ENCODE results near the gene DGKH. TPM values are rescaled to one million over a fixed set of nuclear protein-coding genes. Genes with fewer than 3 reads are reported as not detected.

Gene DGKH
- total and polyA plus RNA-seq, 2 of the 13 experiments (the other 11 are each of a cell fraction or from before 2014, with no cell fraction given), result 0.01 to 0.13 TPM

- 77% methylated on average over 5 of the region's 5 CpGs for WGBS (ENCODE audit: low lambda C conversion rate)
- no peak for DNase-seq (ENCODE audit: low spot score)
- Histone ChIP-seq H4K20me1 (ENCODE audit: insufficient read depth, low read length) (no peaks in the 10 kb centered on the region), H3K4me3 (replicated peaks in 1 of 3; ENCODE audit: insufficient read depth in 1 of 3, low read depth in 2 of 3, low read length in 3 of 3) (no peak overlapping the region), H3K79me2 (ENCODE audit: insufficient read depth, low read length) (no peaks in the 10 kb centered on the region), H3K27ac (ENCODE audit: extremely low read length, insufficient read depth, low read length) (no peak overlapping the region), H3K9ac (ENCODE audit: insufficient read depth, low read depth, low read length) (no peak overlapping the region), H3K4me1 (ENCODE audit: insufficient read depth, low read length) (no peaks in the 10 kb centered on the region), H2AFZ (ENCODE audit: low read length) (no peak overlapping the region), H3K9me3 (ENCODE audit: low read length) (no peaks in the 10 kb centered on the region), H3K4me2 (ENCODE audit: low read depth, low read length) (no peak overlapping the region), H3K27me3 (ENCODE audit: control insufficient read depth in 1 of 2, insufficient read depth in 2 of 2, low read length in 2 of 2) (no peaks in the 10 kb centered on the region; a peak in 2 of 5 replicates), H3K36me3 (replicated peaks in 1 of 2; ENCODE audit: control insufficient read depth in 1 of 2, insufficient read depth in 2 of 2, low read length in 2 of 2) (no peaks in the 10 kb centered on the region)
- intact Hi-C loops (cut with micrococcal nuclease; ENCODE audit: unreplicated experiment) (no loop called here), in situ Hi-C loops (cut with HindIII; ENCODE audit: extremely low pct_ligation_motif_present, low pct_unique_long_range_greater_than_20kb) (loop anchor here (25.0 kb wide), 1 partner anchor 691 kb away; no protein-coding TSS in a partner anchor)
- ATAC-seq, result no peak
- no TSS peak for BruUV-seq (replicated peaks)
- CTCF ChIA-PET (ENCODE audit: low intra/inter-chr PET ratio, low total read pairs), result no interaction called here
- FAIRE-seq, result no peak
- POLR2A ChIA-PET, result no interaction called here
- no peak for TF ChIP-seq ARID5B (CRISPR knock-in tag; IDR thresholded peaks at IDR 0.05)
- TF ChIP-seq TBX3 (IDR thresholded peaks at IDR 0.05; ENCODE audit: borderline replicate concordance), result no peak
- no peak for TF ChIP-seq GLI4 (CRISPR knock-in tag; IDR thresholded peaks at IDR 0.05; ENCODE audit: borderline replicate concordance)
- no peak for TF ChIP-seq MYC (CRISPR knock-in tag; IDR thresholded peaks at IDR 0.05; ENCODE audit: borderline replicate concordance)
- no peak for TF ChIP-seq ZNF747 (CRISPR knock-in tag; IDR thresholded peaks at IDR 0.05; ENCODE audit: borderline replicate concordance)
- no peak for TF ChIP-seq ZNF503 (CRISPR knock-in tag; IDR thresholded peaks at IDR 0.05)
- TF ChIP-seq CTCF (CRISPR knock-in tag; IDR thresholded peaks at IDR 0.05), result no peak
- TF ChIP-seq EEA1 (CRISPR knock-in tag; IDR thresholded peaks at IDR 0.05; ENCODE audit: borderline replicate concordance), result no peak
- no peak for TF ChIP-seq PBX2 (CRISPR knock-in tag; IDR thresholded peaks at IDR 0.05)
- TF ChIP-seq KLF6 (CRISPR knock-in tag; IDR thresholded peaks at IDR 0.05), result no peak
- TF ChIP-seq MEIS1 (CRISPR knock-in tag; IDR thresholded peaks at IDR 0.05; ENCODE audit: borderline replicate concordance), result no peak
- no peak for TF ChIP-seq ATRX (CRISPR knock-in tag; IDR thresholded peaks at IDR 0.05; ENCODE audit: borderline replicate concordance)
- no peak for TF ChIP-seq SMAD1 (CRISPR knock-in tag; IDR thresholded peaks at IDR 0.05; ENCODE audit: borderline replicate concordance, low read depth)
- no peak for TF ChIP-seq ZKSCAN1 (IDR thresholded peaks at IDR 0.05; ENCODE audit: low read length)
Measured at GRCh38 chr13:42102961-42103865, 54.8 kb downstream of the DGKH start.
